ENCODE measurements around the gene MLEC.

DNA sequence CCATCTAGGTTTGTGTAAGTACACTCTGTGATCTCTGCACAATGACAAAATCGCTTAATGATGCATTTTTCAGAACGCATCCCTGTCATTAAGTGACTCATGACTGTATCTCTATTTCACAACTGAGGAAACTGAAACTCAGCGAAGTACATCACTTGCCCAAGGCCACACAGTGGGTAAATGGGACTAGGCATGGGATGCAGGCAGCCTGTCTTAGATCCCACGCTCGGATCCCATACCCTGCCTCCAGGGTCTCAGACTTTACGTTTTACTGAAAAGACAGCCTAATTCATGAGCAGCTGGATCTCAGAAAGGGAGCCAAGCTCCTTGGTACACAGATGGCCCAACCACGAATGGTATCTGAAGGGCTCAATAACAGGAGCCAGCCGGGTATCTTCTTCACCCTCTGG, 2.4 kb upstream of the MLEC start:
- TF ChIP-seq BHLHE40 (IDR thresholded peaks at IDR 0.05; ENCODE audit: borderline replicate concordance) (no peak), ELF4 (IDR thresholded peaks at IDR 0.05) (no peak), SP1 (IDR thresholded peaks at IDR 0.05) (no peak), HDGF (IDR thresholded peaks at IDR 0.05; ENCODE audit: borderline replicate concordance) (no peak), FOXK2 (IDR thresholded peaks at IDR 0.05) (no peak)
- TF ChIP-seq, protein P1, sequence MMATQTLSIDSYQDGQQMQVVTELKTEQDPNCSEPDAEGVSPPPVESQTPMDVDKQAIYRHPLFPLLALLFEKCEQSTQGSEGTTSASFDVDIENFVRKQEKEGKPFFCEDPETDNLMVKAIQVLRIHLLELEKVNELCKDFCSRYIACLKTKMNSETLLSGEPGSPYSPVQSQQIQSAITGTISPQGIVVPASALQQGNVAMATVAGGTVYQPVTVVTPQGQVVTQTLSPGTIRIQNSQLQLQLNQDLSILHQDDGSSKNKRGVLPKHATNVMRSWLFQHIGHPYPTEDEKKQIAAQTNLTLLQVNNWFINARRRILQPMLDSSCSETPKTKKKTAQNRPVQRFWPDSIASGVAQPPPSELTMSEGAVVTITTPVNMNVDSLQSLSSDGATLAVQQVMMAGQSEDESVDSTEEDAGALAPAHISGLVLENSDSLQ (IDR thresholded peaks at IDR 0.05): no peak

Measured in HEK293T (cell line).